GM19023 (cell line): ENCODE results near the gene THSD7B.
"Not testable (repeated sequence)": the region's sequence is repeated elsewhere in the genome, so short reads cannot be mapped to it uniquely, and the experiment has no call there.

Experiments used
- ATAC-seq: cut with Tn5 transposase; IDR thresholded peaks from one replicate; pipeline ENCODE4 v1.9.1; 2021; ENCODE audit warnings: mild to moderate bottlenecking, moderate library complexity; ENCODE audit not compliant: unreplicated experiment

The THSD7B gene

DNA sequence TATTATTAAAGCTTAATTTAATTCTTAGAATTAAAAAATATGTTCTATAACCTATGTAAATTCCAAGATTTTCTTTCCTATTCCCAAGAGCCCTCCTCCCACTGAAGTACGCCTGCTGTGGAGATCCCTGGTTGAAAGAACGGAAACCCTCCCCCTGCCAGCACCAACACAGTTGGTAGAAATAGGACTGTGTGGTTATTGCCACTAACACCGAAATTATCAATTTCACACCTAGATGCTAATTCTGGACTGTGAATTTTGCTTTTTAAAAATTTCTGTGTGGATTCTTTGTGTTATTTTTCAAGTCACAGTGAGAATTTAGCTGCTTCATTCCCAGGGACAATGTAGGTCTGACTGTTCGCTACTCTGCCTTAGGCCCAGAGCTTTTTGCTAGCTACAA is 893.1 kb downstream of the THSD7B start:
- no peak for ATAC-seq

DNA sequence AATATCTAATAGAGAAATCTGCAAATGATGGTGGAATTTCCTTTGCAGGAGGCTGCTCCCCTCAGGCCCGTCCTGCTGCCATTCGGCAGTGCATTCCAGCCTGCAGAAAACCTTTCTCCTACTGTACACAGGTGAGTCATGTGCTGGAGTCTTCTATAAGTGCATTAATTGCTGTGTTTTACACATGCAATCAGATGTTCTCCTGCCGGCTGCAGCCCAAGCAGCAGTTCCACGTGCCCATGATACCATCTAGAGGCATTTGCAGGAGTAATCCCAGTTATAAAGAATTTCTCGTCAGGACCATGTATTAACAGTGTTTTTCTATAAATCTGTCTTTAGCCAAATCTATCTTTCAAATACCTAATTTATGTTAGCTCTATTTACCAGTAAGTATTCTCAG is 894.3 kb downstream of the THSD7B start:
- no peak for ATAC-seq

DNA sequence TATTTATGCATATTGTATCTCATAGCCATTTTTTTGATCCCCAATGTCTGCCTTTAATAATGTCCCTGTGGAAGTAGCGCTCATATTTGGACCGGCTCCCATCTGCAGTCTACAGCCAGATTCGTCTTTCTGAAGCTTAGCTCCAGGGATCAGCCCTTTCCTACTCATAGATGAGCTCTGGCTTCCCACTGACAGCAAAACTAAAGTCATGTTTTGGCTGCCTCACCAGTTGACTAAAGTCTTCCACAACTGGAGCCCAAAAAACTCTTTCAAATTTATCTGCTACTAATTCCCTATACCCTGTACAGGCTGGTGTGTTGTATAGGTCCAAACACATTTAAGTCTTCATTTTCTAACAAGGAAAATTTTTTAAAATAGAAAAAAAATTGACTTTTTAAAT is 904.8 kb downstream of the THSD7B start:
- ATAC-seq = no peak

DNA sequence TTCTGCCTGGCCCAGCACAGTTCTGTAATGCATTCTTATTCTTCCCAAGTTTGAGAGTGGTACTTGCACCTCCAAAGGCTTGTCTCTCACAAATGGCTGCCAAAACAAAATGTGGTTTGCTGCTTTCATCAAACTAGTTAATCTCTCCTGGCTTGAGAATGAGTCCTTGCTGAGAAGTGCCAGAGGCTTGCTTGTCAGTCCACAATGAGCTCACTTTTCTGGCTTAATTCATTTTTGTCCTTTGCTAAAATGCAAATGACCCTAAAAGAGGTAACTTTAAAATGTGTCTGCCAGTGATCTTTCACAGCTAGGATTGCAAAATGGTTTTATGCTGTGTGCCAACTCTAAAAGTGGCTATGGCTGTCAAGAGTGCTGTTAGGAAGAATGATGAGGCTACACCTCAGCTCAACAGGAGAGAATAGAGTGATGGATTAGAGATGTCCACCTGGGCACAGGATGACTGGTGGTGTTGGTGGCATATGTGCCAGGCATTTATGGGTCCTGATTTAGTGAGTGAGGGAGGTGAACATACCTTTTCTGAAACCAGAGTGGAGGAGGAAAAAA is 907.7 kb downstream of the THSD7B start:
- no peak for ATAC-seq

DNA sequence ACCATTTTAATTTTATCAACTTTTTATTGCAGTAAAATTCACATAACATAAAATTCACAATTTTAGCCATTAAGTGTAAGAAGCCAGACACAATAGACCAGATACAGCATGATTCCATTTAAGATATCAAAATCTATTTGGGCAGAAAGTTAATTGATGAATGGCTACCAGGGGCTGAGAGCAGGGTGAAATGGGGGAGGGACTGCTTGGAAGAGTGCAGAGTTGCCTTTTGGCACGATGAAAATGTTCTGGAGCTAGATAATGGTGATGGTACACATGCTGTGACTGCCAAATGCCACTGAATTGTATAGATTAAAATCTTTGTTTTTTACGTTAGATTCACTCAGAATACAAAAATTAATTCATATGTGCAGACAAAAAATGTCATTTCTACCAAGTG is 909.6 kb downstream of the THSD7B start:
- ATAC-seq = no peak

DNA sequence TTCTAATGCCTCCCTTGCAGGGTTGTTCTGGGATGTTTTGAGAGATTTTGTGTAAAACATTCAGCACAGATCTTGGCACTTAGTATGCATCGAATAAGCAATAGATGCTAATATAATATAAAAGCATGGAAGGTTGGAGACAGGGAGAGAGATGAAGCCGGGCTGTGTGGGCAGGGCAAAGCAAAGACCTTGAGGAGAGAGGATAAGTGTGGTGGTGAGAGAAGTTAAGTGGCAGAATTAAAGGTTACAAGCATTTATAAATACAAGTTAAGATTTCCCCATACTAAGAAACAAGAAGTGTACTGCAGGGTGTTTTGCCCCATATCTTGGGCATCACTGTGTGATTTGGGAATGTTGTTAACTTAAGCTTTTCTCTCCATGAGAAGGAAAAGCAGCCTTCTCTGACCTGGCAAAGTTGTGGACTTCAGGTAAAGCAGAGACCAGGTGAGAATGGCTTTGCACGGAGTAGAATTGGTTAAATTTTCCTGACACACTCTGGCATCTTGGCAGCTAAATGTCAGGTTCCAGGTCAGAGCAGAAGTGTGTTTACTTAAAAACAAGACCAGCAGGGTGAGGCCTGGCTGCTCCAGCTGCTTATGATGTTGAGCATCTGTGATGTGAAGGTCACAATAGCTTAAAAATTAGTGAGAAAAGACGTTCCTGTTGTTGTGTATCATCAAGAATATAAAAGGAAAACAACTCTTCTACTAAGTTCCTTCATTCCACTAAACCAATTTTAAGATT is 910.4 kb downstream of the THSD7B start:
- no peak for ATAC-seq

DNA sequence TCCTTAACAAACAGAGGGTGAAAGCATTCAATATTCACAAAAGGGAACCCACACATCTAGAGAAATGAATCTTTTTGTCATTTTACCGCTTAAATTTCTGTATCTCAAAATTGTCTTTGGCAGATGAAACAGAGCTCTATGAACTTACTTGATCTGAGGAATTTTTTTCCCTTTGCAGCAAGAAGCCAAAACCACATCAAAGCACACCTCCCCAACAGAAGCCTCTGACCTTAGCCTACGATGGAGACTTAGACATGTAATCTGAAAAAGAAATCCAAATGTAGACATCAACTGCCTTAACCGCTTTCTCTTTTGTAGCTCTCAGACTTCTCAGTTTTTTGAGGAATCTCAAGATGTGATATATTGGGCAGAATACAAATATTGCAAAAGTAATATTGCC is 911.0 kb downstream of the THSD7B start:
- no peak for ATAC-seq

DNA sequence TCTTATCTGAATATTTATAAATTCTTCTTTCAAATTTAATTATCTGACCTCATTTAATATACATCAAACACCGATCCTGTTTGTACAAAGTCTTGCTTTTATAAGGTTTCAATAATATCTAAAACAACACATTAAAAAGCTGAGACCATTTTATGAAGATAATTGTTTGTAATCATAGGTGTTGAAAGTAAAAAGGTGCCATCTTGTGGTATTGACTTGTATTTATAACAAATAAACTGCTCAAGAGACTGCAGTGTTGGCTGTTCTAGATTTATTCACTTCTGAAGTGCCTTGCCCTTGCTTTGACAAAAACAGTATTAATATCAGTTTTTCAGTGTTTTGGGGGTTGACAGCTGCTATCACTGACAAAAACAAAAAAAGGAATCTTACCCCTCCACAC is 912.1 kb downstream of the THSD7B start:
- ATAC-seq = no peak

DNA sequence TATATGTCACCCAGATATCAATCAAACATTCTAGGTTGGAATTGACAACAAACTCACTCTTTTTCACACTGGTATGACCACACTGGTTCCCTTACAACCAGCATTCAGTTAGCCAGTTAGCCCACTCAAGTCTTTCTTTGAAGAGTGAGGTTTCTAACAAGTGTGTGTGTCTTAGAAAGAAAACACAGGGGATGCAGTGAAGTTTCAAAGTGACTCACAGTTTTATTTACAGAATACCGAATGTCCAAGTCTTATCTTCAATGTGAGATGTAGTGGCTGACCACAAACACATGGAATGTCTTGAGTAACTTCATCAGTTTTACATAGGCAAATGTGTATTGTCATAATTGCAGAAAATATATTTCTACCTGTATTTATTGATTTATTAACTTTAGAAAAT is 924.2 kb downstream of the THSD7B start:
- ATAC-seq = no peak

DNA sequence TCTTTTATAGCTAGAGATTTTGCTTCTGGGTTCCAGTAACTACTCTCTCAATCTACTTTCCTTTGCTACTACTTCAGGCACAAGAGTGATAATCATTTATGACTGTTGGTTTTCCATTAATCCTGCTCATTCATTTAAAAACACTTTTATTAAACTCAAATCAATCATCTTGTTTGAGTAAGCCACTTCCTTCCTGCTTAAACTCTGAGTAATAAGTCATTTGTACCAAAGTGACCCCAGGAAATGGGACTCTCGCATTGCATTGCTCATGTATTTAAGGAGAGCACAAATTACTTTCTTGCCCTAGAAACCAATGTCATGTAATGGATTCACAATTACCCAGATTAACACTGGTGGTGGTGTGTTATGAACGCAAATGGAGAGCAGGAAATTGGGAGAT is 928.2 kb downstream of the THSD7B start:
- ATAC-seq = no peak

DNA sequence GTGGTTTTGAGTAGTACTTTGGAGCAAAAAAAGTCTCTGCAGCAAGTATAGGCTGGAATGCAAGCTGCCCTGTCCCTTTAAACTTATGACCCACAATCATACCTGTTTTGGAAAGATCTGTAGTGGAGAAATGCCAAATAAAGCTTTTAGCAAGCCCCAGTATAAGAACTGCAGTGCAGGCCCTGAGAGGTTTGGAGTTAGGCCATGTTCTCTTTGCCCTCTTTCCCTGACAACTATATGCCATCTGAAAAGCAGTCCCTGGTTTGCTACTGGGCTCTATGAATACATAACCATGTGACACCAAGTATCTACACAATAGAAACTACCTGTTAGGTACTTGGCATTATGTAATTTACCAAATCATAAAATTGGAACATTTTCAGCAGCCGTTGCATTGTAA is 931.6 kb downstream of the THSD7B start:
- no peak for ATAC-seq

DNA sequence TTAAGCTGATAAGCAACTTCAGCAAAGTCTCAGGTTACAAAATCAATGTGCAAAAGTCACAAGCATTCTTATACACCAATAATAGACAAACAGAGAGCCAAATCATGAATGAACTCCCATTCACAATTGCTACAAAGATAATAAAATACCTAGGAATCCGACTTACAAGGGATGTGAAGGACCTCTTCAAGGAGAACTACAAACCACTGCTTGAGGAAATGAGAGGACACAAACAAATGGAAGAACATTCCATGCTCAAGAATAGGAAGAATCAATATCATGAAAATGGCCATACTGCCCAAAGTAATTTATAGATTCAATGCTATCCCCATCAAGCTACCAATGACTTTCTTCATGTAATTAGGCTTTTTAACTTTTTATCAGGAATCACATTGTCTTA is 934.9 kb downstream of the THSD7B start:
- ATAC-seq = not testable (repeated sequence)

DNA sequence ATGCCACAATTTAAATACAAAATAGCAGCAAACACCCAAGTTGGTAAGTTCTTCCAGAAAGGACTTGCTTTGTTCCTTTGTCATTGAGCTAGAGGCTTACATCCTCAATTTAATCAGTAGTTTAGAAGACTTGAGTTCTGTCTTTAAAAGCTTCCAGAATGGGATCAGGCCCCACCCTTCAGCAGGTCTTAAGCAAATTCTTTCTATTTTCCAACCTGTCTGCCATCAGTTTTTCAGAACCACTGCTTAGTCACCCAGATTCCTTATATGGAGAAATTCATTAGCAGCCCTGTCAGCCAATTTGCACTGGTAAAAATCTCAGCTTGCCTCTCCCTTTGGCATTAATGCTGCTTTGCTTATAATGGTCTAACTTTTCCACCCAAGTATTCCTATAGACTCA is 935.3 kb downstream of the THSD7B start:
- no peak for ATAC-seq

DNA sequence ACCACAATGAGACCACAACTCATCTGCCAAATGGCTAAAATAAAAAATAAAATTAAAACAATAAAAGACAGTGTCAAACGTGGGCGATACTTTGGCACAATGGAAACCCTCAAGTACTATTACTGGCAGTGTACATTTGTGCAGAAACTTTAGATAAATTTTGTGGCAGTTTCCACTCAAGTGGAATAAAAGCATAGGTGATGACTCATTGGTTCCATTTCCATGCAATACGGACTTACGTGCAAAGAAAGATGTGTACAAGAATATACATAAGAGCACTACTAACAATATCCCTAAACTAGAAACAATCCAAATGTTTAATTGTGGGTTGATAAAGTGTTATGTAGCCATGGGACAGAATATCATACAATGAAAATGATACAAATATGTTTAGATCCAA is 940.0 kb downstream of the THSD7B start:
- ATAC-seq = no peak

DNA sequence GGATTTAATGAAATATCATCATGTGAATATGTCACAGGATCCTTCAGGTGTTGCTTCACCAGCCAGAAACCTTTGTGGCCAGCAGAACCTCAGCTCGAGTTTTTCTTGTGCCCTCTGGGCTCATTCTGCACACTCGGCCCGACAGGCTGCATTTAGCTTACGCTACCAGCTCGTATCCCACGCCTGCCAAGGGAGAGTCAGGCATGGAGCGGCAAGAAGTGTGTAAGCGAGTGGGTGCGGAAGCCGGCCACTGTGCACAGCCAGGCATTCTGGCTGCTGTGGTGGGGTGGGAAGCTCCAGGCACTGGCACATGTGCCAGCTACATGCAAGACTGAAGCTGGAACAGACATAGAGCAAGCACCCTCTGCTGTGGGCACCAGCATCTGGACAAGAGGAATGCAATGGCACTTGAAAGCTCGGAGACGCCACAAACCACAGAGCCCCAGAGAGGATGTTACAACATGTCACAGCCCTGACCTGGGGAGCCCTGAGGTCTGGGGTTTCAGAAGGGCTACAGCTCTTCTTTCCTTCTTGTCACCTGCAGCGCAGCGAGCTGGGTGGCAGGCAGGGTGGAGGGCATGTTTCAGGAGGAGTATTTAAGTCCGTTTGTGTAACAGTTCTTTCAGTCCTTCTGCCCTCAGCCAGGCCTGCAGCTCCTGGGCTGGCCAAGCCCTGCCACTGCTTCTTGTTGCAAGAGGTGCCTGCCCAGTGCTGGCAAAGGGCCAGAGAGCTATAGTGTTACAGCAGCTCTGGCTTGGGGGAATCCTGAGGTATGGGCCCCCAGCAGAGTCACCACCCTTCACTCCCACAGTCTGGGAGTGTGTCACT is 941.7 kb downstream of the THSD7B start:
- ATAC-seq = no peak

DNA sequence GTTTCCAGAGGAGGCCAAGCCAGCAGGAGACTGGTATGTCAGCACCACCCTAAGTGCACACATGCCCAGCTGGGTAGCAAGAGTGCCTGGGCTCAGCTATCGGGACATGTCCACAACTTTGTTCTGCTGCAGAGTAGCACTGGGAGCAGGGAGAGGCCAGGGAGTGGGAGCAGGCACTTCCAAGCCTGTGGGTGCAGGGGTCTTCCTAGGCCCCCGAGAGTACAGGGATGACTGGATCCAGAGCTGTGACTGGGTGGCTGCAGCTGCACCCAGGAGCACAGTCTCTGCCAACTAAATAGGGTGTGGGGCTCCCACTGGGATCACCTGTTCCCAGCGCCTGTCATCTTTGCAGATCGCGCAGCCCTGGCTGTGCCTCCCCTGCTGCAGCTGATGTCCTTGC is 943.0 kb downstream of the THSD7B start:
- no peak for ATAC-seq

DNA sequence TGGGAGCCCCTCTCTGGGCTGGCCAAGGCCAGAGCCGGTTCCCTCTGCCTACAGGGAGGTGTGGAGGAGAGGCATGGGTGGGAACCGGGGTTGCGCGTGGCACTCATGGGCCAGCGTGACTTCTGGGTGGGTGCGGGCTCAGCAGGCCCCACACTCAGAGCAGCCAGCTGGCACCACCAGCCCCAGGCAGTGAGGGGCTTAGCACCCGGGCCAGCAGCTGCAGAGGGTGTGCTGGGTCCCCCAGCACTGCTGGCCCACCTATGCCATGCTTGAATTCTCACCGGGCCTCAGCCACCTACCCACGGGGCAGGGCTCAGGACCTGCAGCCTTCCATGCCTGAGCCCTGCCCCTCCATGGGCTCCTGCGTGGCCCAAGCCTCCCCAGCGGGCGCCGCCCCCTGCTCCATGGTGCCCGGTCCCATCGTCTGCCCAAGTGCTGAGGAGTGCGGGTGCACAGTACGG is 950.4 kb downstream of the THSD7B start:
- no peak for ATAC-seq

DNA sequence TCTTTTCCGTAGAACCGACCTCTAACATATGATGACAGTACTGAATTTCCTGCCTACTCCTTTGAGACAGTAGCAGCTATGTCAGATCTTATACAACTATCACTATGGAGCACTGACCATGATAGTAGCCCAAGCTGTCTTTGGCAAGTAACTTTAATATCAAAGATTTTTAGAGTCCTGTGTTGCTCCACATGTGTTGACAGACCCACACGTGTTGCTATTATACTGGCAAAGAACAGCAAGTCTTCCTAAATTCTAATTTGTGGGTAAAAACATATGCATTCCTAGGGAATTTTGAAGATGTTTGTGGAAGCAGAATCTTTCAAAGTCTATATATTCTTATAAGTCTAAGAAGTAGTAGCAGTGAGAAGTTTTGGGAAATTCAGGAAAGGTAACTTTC is 953.4 kb downstream of the THSD7B start:
- no peak for ATAC-seq

DNA sequence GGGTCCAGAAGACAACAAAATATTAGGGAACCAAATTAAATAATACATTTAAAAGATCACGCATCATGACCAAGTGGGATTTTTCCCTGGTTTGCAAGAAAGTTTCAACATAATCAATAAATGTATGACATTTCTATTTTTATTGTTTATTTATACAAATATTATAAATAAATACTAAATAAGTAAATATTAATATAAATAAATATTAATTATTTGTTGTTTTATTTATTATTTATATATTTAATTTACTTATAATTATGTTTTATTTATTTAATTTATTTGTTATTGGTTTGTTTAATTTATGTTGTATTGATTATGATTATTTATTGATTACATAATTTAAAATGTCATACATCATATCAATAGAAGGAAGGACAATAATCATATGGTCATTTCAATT is 956.4 kb downstream of the THSD7B start:
- no peak for ATAC-seq

DNA sequence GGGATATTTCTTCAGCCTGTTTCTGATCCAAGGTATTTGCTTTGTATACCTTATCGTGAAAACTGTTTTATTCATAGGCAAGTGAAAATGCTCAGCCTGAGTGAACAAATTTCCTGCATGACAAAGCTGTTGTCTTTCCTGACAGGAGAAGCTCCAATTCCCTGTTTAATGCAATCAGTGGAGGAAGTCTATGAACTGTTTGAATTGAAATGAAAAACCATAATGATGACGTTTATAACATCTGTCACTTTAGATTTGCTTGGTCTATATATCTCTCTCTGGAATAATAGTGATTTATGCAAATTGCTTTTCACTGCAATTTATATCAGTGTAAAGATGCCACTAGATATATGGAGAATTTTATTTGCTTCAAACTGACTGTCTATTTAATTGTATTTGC is 959.6 kb downstream of the THSD7B start:
- no peak for ATAC-seq
